ENCODE results near the gene ASIC1.

DNA sequence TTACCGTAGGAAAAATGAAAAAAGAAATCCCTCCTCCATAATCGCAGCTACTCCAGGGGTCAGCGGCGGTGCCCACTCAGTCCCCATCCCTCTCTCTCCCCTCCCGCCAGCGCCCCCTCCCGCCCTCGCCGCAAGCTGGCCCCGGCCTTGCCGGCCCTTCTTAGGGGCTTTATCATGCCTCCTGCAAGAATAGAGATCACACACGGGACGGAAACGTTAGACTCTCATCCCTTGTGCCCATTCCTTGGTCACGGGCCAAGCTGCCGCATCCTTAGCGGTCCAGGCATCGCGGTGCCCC is 53.9 kb downstream of the ASIC1 start:
- TF ChIP-seq, protein P1, sequence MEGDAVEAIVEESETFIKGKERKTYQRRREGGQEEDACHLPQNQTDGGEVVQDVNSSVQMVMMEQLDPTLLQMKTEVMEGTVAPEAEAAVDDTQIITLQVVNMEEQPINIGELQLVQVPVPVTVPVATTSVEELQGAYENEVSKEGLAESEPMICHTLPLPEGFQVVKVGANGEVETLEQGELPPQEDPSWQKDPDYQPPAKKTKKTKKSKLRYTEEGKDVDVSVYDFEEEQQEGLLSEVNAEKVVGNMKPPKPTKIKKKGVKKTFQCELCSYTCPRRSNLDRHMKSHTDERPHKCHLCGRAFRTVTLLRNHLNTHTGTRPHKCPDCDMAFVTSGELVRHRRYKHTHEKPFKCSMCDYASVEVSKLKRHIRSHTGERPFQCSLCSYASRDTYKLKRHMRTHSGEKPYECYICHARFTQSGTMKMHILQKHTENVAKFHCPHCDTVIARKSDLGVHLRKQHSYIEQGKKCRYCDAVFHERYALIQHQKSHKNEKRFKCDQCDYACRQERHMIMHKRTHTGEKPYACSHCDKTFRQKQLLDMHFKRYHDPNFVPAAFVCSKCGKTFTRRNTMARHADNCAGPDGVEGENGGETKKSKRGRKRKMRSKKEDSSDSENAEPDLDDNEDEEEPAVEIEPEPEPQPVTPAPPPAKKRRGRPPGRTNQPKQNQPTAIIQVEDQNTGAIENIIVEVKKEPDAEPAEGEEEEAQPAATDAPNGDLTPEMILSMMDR (conservative IDR thresholded peaks at IDR 0.05; ENCODE audit: low read depth, low read length): no peak
- TF ChIP-seq EZH2phosphoT487 (IDR thresholded peaks at IDR 0.05; ENCODE audit: borderline replicate concordance, low read length) (no peak), EZH2 (IDR thresholded peaks at IDR 0.05; ENCODE audit: low read length, unreplicated experiment) (no peak)

Data from PC-3 (cell line).